Mucosa of rectum (tissue), 2 donors: ENCODE results near the gene MYL3.
"Not testable (repeated sequence)": the region's sequence is repeated elsewhere in the genome, so short reads cannot be mapped to it uniquely, and the experiment has no call there.

Experiments used
- H3K27ac ChIP-seq, 2 donors: one replicate each; pipeline ENCODE4 v1.7.0; 2013; ENCODE audit warnings: inconsistent platforms in 2 of 2, low read depth in 2 of 2, low read length in 2 of 2
- H3K27me3 ChIP-seq, 2 donors: one replicate each; pipeline ENCODE4 v1.7.0; 2013; ENCODE audit warnings: low read length in 2 of 2; ENCODE audit not compliant: control insufficient read depth in 2 of 2, insufficient read depth in 2 of 2
- H3K36me3 ChIP-seq, 2 donors: one replicate each; pipeline ENCODE4 v1.7.0; 2013; ENCODE audit warnings: low read length in 2 of 2; ENCODE audit not compliant: control insufficient read depth in 2 of 2, insufficient read depth in 2 of 2
- H3K4me1 ChIP-seq, 2 donors: one replicate each; pipeline ENCODE4 v1.7.0; 2013; ENCODE audit warnings: low read length in 2 of 2, mild to moderate bottlenecking in 1 of 2; ENCODE audit not compliant: control insufficient read depth in 2 of 2, insufficient read depth in 2 of 2
- H3K4me3 ChIP-seq, 2 donors: one replicate each; pipeline ENCODE4 v1.7.0; 2013; ENCODE audit warnings: low read length in 2 of 2
- H3K9ac ChIP-seq, 2 donors: one replicate each; pipeline ENCODE4 v1.7.0; 2013; ENCODE audit warnings: low read length in 2 of 2, low read depth in 1 of 2, mild to moderate bottlenecking in 1 of 2
- H3K9me3 ChIP-seq, 2 donors: one replicate each; pipeline ENCODE4 v1.7.0; 2013; ENCODE audit warnings: low read length in 2 of 2; ENCODE audit not compliant: control insufficient read depth in 2 of 2
- donor health status: healthy.
- donor health status: Normal muscosa, but diverticular disease.

Gene MYL3

GRCh38 chr3:46808766-46809165 lies 54.5 kb downstream of the MYL3 start:
- not testable (repeated sequence) for H3K4me1 ChIP-seq, H3K4me3 ChIP-seq, H3K27me3 ChIP-seq, H3K27ac ChIP-seq, H3K9ac ChIP-seq, H3K36me3 ChIP-seq, H3K9me3 ChIP-seq
